Measurements from ENCODE around the gene HDAC9.

The HDAC9 gene

GRCh38 chr7:18689551-18689950 lies 194.0 kb downstream of the HDAC9 start:
- no peaks in the 10 kb centered on the region for H3K36me3 ChIP-seq (ENCODE audit: control insufficient read depth, insufficient read depth, low read length)
- H3K9me3 ChIP-seq (ENCODE audit: control insufficient read depth, insufficient read depth, low read length) = no peaks in the 10 kb centered on the region
- H3K27me3 ChIP-seq (ENCODE audit: control insufficient read depth, insufficient read depth, low read length) = no peaks in the 10 kb centered on the region
- H3K27ac ChIP-seq (ENCODE audit: low read depth, low read length) = no peak overlapping the region
- no peak overlapping the region for H3K9ac ChIP-seq (ENCODE audit: low read depth, low read length)
- H3K4me3 ChIP-seq (ENCODE audit: low read depth, low read length) = no peak overlapping the region
- H3K4me1 ChIP-seq (ENCODE audit: control insufficient read depth, insufficient read depth, low read length) = no peaks in the 10 kb centered on the region

GRCh38 chr7:18693406-18693805 lies 197.9 kb downstream of the HDAC9 start:
- H3K4me1 ChIP-seq (ENCODE audit: control insufficient read depth, insufficient read depth, low read length) = no peaks in the 10 kb centered on the region
- H3K27me3 ChIP-seq (ENCODE audit: control insufficient read depth, insufficient read depth, low read length) = no peaks in the 10 kb centered on the region
- H3K9me3 ChIP-seq (ENCODE audit: control insufficient read depth, insufficient read depth, low read length) = no peaks in the 10 kb centered on the region
- no peak overlapping the region for H3K4me3 ChIP-seq (ENCODE audit: low read depth, low read length)
- H3K36me3 ChIP-seq (ENCODE audit: control insufficient read depth, insufficient read depth, low read length) = no peaks in the 10 kb centered on the region
- no peak overlapping the region for H3K9ac ChIP-seq (ENCODE audit: low read depth, low read length)
- H3K27ac ChIP-seq (ENCODE audit: low read depth, low read length) = no peak overlapping the region

GRCh38 chr7:18693816-18694215 lies 198.3 kb downstream of the HDAC9 start:
- H3K9me3 ChIP-seq (ENCODE audit: control insufficient read depth, insufficient read depth, low read length) = no peaks in the 10 kb centered on the region
- no peak overlapping the region for H3K9ac ChIP-seq (ENCODE audit: low read depth, low read length)
- H3K27ac ChIP-seq (ENCODE audit: low read depth, low read length) = no peak overlapping the region
- no peaks in the 10 kb centered on the region for H3K36me3 ChIP-seq (ENCODE audit: control insufficient read depth, insufficient read depth, low read length)
- no peaks in the 10 kb centered on the region for H3K4me1 ChIP-seq (ENCODE audit: control insufficient read depth, insufficient read depth, low read length)
- H3K27me3 ChIP-seq (ENCODE audit: control insufficient read depth, insufficient read depth, low read length) = no peaks in the 10 kb centered on the region
- H3K4me3 ChIP-seq (ENCODE audit: low read depth, low read length) = no peak overlapping the region

GRCh38 chr7:18694484-18694883 lies 198.9 kb downstream of the HDAC9 start:
- H3K4me3 ChIP-seq (ENCODE audit: low read depth, low read length) = no peak overlapping the region
- H3K36me3 ChIP-seq (ENCODE audit: control insufficient read depth, insufficient read depth, low read length) = no peaks in the 10 kb centered on the region
- H3K27me3 ChIP-seq (ENCODE audit: control insufficient read depth, insufficient read depth, low read length) = no peaks in the 10 kb centered on the region
- H3K9me3 ChIP-seq (ENCODE audit: control insufficient read depth, insufficient read depth, low read length) = no peaks in the 10 kb centered on the region
- no peak overlapping the region for H3K27ac ChIP-seq (ENCODE audit: low read depth, low read length)
- H3K9ac ChIP-seq (ENCODE audit: low read depth, low read length) = no peak overlapping the region
- H3K4me1 ChIP-seq (ENCODE audit: control insufficient read depth, insufficient read depth, low read length) = no peaks in the 10 kb centered on the region

- Histone ChIP-seq H3K9ac (ENCODE audit: low read depth, low read length) (no peak overlapping the region), H3K36me3 (ENCODE audit: control insufficient read depth, insufficient read depth, low read length) (no peaks in the 10 kb centered on the region), H3K4me1 (ENCODE audit: control insufficient read depth, insufficient read depth, low read length) (no peaks in the 10 kb centered on the region), H3K27ac (ENCODE audit: low read depth, low read length) (no peak overlapping the region), H3K9me3 (ENCODE audit: control insufficient read depth, insufficient read depth, low read length) (no peaks in the 10 kb centered on the region), H3K4me3 (ENCODE audit: low read depth, low read length) (no peak overlapping the region), H3K27me3 (ENCODE audit: control insufficient read depth, insufficient read depth, low read length) (no peaks in the 10 kb centered on the region)
These were observed 199.4 kb downstream of the HDAC9 start for GRCh38 chr7:18694911-18695310.

GRCh38 chr7:18698258-18698734 lies 202.7 kb downstream of the HDAC9 start:
- no peaks in the 10 kb centered on the region for H3K27me3 ChIP-seq (ENCODE audit: control insufficient read depth, insufficient read depth, low read length)
- H3K36me3 ChIP-seq (ENCODE audit: control insufficient read depth, insufficient read depth, low read length) = no peaks in the 10 kb centered on the region
- H3K4me3 ChIP-seq (ENCODE audit: low read depth, low read length) = no peak overlapping the region
- no peaks in the 10 kb centered on the region for H3K4me1 ChIP-seq (ENCODE audit: control insufficient read depth, insufficient read depth, low read length)
- H3K9ac ChIP-seq (ENCODE audit: low read depth, low read length) = no peak overlapping the region
- H3K9me3 ChIP-seq (ENCODE audit: control insufficient read depth, insufficient read depth, low read length) = no peaks in the 10 kb centered on the region
- H3K27ac ChIP-seq (ENCODE audit: low read depth, low read length) = no peak overlapping the region

GRCh38 chr7:18700147-18700546 lies 204.6 kb downstream of the HDAC9 start:
- H3K36me3 ChIP-seq (ENCODE audit: control insufficient read depth, insufficient read depth, low read length) = no peaks in the 10 kb centered on the region
- H3K4me1 ChIP-seq (ENCODE audit: control insufficient read depth, insufficient read depth, low read length) = no peaks in the 10 kb centered on the region
- H3K9me3 ChIP-seq (ENCODE audit: control insufficient read depth, insufficient read depth, low read length) = no peaks in the 10 kb centered on the region
- no peak overlapping the region for H3K27ac ChIP-seq (ENCODE audit: low read depth, low read length)
- H3K4me3 ChIP-seq (ENCODE audit: low read depth, low read length) = no peak overlapping the region
- H3K27me3 ChIP-seq (ENCODE audit: control insufficient read depth, insufficient read depth, low read length) = no peaks in the 10 kb centered on the region
- no peak overlapping the region for H3K9ac ChIP-seq (ENCODE audit: low read depth, low read length)

GRCh38 chr7:18702071-18702829 lies 206.7 kb downstream of the HDAC9 start:
- no peak overlapping the region for H3K27ac ChIP-seq (ENCODE audit: low read depth, low read length)
- H3K4me3 ChIP-seq (ENCODE audit: low read depth, low read length) = no peak overlapping the region
- no peaks in the 10 kb centered on the region for H3K9me3 ChIP-seq (ENCODE audit: control insufficient read depth, insufficient read depth, low read length)
- H3K36me3 ChIP-seq (ENCODE audit: control insufficient read depth, insufficient read depth, low read length) = no peaks in the 10 kb centered on the region
- no peaks in the 10 kb centered on the region for H3K27me3 ChIP-seq (ENCODE audit: control insufficient read depth, insufficient read depth, low read length)
- H3K9ac ChIP-seq (ENCODE audit: low read depth, low read length) = no peak overlapping the region
- H3K4me1 ChIP-seq (ENCODE audit: control insufficient read depth, insufficient read depth, low read length) = no peaks in the 10 kb centered on the region

GRCh38 chr7:18703685-18704084 lies 208.1 kb downstream of the HDAC9 start:
- Histone ChIP-seq H3K4me3 (ENCODE audit: low read depth, low read length) (no peak overlapping the region), H3K27ac (ENCODE audit: low read depth, low read length) (no peak overlapping the region), H3K36me3 (ENCODE audit: control insufficient read depth, insufficient read depth, low read length) (no peaks in the 10 kb centered on the region), H3K27me3 (ENCODE audit: control insufficient read depth, insufficient read depth, low read length) (no peaks in the 10 kb centered on the region), H3K9me3 (ENCODE audit: control insufficient read depth, insufficient read depth, low read length) (no peaks in the 10 kb centered on the region), H3K9ac (ENCODE audit: low read depth, low read length) (no peak overlapping the region), H3K4me1 (ENCODE audit: control insufficient read depth, insufficient read depth, low read length) (no peaks in the 10 kb centered on the region)

- Histone ChIP-seq H3K4me1 (ENCODE audit: control insufficient read depth, insufficient read depth, low read length) (no peaks in the 10 kb centered on the region), H3K9me3 (ENCODE audit: control insufficient read depth, insufficient read depth, low read length) (no peaks in the 10 kb centered on the region), H3K9ac (ENCODE audit: low read depth, low read length) (no peak overlapping the region), H3K27me3 (ENCODE audit: control insufficient read depth, insufficient read depth, low read length) (no peaks in the 10 kb centered on the region), H3K4me3 (ENCODE audit: low read depth, low read length) (no peak overlapping the region), H3K36me3 (ENCODE audit: control insufficient read depth, insufficient read depth, low read length) (no peaks in the 10 kb centered on the region), H3K27ac (ENCODE audit: low read depth, low read length) (no peak overlapping the region)
These were observed 211.1 kb downstream of the HDAC9 start for GRCh38 chr7:18706670-18707069.

GRCh38 chr7:18708204-18708603 lies 212.7 kb downstream of the HDAC9 start:
- Histone ChIP-seq H3K36me3 (ENCODE audit: control insufficient read depth, insufficient read depth, low read length) (no peaks in the 10 kb centered on the region), H3K9me3 (ENCODE audit: control insufficient read depth, insufficient read depth, low read length) (no peaks in the 10 kb centered on the region), H3K9ac (ENCODE audit: low read depth, low read length) (no peak overlapping the region), H3K4me1 (ENCODE audit: control insufficient read depth, insufficient read depth, low read length) (no peaks in the 10 kb centered on the region), H3K27ac (ENCODE audit: low read depth, low read length) (no peak overlapping the region), H3K4me3 (ENCODE audit: low read depth, low read length) (no peak overlapping the region), H3K27me3 (ENCODE audit: control insufficient read depth, insufficient read depth, low read length) (no peaks in the 10 kb centered on the region)

All from HUES48 (cell line).